ENCODE data around the gene CFAP92.

CFAP92 gene

GRCh38 chr3:128983293-128984069, 10.4 kb downstream of the CFAP92 start:
- DNase-seq: no peak

DNA sequence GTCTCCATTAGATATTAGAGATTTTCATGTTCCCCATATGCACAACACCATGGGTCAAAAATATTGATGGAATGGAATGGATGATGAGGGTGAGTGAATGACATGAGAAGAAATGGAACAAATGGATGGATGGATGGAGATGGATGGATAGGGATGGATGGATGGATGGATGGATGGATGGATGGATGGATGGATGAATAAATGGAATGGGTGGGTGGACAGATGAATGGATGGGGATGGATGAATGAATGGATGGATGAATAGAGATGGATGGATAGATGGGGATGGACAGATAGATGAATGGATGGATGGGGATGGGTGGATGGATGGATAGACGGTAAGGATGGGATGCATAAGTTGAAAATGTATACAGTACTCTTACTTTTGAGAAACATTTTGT, 18.6 kb downstream of the CFAP92 start:
- DNase-seq: no peak

DNA sequence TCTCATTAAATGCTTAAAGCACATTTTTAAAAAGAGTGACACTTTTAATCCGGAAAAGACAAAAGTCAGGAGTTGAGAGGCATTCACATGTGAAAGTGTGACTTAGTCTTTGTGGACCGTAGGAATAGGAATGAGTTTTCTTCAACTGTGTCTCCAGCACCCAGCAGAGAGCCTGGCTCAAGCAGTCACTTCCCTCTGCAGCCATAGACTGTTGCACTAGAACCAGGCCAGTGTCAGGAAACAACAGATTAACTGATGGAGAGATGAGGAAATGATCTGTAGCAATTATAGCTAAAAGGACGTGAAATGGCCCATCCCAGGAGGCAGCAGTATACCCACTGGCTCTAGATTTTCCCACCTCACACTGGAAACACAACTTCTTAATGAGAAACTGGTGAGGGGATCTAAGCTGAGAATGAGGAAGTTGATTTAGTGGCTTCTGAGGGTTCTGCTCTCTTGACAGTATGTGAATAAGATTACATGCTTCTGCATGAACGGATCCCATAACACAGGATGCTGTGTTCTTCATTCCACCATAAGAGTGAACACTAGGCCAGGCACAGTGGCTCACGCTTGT, 19.8 kb downstream of the CFAP92 start:
- no peak for DNase-seq

- no peak for DNase-seq
Measured at GRCh38 chr3:128971421-128972100, 22.3 kb downstream of the CFAP92 start.

- DNase-seq: no peak
Measured at GRCh38 chr3:128970740-128971047, 23.2 kb downstream of the CFAP92 start.

DNA sequence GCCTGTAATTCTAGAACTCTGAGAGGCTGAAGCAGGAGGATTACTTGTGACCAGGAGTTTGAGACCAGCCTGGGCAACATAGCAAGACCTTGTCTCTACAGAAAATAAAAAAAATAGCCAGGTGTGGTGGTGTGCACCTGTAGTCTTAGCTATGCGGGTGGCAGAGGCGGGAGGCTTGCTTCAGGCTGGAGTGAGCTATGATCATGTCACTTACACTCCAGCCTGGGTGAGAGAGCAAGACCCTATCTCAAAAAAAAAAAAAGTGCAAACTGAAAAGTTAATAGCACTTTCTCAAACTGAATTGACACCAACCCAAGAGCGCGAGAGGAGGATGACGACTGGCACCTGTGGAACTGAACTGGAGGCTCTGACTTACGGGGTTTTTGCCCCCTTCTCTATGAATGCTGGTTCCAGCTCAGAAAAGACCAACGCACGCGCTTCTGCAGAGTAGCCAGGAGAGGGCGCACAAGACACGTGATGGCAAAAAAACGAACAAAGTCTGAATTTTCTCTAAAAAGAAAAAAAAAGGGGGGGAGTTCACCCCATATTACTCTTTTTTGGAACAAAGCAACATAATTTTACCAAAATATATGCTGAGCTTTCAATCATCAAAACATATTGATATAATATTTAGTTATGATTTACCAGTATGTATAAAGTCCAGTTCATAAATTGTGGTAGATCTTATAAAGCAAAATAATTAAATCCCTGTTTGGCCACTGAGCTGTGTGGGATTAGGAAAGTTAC, 23.7 kb downstream of the CFAP92 start:
- peak; percentile 32 to 57 for DNase-seq

GRCh38 chr3:128967748-128968355, 26.0 kb downstream of the CFAP92 start:
- no peak for DNase-seq

GRCh38 chr3:128965818-128966217, 28.1 kb downstream of the CFAP92 start:
- no peak for DNase-seq

- DNase-seq: no peak
Measured at GRCh38 chr3:128965280-128965679, 28.6 kb downstream of the CFAP92 start.

DNA sequence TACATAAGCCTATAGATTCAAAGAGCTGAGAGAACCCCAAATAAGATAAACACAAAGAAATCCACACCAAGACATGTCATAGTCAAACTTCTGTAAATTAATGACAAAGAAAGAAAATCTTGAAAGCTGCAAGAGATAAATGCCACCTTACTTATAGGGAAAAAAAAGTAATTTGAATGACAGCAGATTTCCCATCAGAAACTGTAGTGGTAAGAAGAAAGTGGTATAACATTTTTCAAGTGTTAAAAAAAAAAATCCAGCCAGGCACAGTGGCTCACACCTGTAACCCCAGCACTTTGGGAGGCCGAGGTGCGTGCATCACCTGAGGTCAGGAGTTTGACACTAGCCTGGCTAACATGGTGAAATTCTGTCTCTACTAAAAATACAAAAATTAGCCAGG, 37.4 kb downstream of the CFAP92 start:
- no peak for DNase-seq

DNA sequence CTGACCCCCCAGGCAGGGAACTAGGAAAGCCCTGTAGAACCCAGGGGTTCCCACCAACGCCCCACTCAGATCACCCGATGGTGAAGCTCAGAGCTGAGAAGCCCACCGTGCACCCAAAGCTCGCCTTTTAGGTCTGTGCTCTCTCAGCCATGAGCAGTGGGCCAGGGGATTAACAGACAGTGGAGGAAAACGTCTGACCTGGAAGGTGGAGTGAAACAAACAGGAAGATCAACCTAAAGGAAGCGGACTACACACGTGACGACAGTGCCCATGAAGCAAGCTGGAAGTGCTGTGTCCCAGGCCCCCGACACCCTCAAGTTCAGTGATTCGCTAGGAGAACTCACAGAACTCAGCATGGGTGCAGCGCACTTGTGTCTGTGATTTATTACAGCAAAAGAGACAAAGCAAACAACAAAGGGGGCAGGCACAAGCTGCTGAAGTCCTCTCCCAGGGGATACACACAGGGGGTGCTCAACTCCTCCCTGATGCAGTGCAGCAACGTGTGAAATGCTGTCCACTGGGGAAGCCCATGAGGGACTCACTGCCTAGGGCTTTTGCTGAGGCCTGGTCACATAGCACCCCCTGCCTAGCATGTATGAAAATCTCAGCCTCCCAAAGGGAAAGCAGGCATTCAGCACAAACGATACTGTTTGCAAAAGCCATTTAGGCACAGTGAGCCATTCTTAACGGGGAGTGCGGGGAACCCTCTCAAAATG, 43.5 kb downstream of the CFAP92 start:
- DNase-seq: peak in 1 of 2 experiments; percentile 31

- DNase-seq: no peak
Measured at GRCh38 chr3:128949158-128949557, 44.7 kb downstream of the CFAP92 start.

DNA sequence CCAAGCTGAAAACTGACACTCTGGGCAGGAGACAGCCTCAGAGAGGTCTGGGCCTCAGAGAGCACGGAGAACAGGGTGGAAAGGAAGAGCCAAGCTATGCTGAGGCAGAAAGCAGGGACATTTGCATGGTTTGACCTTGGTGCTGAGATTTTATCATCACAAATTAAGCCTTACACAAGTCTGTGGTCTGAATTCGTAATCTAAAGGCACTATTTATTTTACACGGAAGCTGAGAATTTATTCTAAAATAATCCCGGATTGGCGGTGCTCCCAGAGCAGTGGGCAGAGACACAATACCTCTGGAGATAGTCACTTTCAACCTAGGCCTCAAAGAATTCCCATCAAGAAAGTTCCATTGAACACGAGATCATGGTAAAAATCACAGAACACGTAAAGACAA, 47.5 kb downstream of the CFAP92 start:
- DNase-seq: no peak

DNA sequence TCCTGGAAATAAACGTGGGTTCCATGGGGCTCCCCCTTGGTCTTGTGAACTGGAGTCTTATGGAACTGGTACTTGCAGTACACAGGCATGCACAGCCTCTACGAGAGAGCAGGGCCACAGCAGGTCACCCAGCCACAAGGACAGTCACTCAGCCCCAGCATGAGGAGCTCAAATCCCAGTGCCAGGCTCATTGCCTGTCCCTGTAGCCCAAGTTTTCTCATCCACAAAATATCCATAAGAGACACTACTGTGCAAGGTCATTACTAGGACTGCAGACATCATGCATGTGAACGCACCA, 48.0 kb downstream of the CFAP92 start:
- DNase-seq: no peak

DNA sequence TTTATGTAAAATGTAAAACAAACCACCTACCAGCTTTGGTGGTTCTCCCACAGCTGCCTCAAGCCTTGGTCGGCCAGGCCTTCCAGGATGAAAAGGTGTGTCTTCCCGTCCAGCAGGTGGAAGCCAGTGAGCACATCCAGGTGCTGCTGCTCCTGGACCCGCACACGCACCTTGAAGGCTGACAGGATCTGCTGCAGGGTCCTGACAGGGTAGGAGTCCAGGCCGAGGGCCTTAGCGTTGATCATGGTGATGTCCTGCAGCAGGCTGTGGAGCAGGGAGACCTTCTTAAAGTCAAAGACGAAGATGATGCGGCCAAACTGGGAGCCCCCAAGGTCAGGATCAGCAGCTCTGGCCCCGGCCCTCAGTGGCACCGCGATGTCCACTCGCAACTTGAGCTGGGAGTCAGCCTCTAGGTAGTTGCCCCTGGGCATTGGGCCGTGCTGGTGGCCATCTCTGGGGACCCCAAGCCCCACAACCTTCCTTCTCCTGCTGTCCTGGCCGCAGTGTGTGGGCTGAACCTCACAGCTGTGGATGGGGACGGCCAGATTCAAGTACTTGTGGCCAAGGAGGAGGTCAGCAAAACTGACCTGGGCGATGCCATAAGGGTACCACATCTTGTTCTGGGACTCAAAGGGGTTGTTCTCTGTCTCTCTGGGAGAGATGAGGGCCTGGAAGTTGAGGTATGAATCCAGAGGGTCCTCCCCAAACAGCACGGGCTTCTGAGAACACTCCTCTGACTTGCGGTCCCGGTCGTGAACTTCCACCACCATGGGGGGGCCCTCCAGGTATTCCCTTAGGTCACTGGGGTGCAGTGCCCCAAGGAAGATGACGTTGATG, 48.6 kb downstream of the CFAP92 start:
- no peak for DNase-seq

DNA sequence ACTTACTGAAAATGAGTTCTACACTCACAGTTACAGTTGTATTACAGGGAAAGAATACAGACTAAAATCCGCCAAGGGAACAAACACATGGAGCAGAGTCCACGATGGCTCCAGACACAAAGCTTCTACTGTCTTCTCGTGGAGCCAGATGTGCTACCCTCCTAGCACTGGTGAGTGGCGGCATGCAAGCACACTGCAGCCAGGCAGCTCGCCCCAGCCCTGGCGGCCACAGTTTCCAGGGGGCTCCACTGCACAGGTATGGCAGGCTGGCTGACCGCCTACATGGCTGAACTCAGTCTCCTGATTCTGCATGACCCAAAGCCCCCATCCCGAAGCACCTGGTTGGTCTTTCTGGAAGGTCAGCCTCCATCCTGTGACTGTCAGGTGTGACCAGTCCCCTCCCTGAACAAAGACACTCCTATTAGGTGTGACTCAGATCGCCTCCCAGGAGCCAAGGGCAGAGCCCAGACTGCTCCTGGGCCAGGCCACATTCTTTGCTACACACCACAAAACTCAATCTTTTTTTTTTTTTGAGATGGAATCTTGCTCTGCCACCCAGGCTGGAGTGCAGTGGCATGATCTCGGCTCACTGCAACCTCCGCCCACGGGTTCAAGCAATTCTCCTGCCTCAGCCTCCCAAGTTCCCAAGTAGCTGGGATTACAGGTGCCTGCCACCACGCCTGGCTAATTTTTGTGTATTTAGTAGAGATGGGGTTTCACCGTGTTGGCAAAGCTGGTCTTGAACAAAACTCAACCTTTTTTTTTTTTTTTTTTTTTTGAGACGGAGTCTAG, 51.5 kb downstream of the CFAP92 start:
- DNase-seq: no peak

DNA sequence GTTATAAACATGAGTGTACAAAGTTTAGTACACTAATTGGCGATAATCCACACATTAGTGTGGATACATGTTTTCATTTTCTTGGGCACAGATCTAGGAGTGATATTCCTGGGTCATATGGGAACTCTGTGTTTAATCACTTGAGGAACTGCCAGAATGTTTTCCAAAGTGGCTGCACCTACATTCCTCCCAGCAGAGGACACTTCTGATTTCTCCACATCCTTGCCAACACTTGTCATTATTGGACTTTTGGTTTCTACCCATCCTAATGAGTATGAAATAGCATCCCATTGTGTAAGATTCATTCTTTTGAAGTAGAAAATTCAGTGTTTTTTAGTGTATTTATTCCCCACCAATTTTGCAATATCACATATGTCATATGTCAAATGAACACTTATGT, 53.6 kb downstream of the CFAP92 start:
- DNase-seq: no peak

DNA sequence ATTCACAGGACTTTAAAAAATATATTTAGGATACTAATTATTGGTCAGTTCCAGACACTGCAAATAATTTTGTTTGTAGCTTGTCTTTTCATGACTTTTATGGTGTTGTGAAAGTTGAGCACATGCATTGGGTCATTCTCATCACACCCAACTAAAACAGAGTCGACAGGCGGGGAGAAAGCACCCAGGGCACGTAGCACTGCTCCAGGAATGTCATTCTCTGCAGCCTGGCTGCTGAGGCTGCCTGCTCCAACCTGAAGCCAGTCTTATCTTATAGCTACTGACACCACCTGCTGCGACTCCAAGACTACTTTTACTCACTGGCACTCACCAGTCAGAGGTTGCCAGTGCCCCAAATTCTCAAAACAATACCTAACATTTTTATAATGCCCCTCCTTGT, 57.5 kb downstream of the CFAP92 start:
- DNase-seq: no peak

GRCh38 chr3:128935922-128936321, 58.0 kb downstream of the CFAP92 start:
- DNase-seq: no peak

- DNase-seq: no peak
Measured at GRCh38 chr3:128933922-128934253, 60.0 kb downstream of the CFAP92 start.
